Measurements from ENCODE around the gene POTEM.
"Not testable (repeated sequence)": the region's sequence is repeated elsewhere in the genome, so short reads cannot be mapped to it uniquely, and the experiment has no call there.

GRCh38 chr14:18920052-18920451, 47.2 kb upstream of the POTEM start:
- not testable (repeated sequence) for TF ChIP-seq JUND (IDR thresholded peaks at IDR 0.05); TAF1 (conservative IDR thresholded peaks at IDR 0.05); CTCF (IDR thresholded peaks at IDR 0.05; ENCODE audit: low read depth, low read length, missing input control)

All from liver (tissue), 3 donors.